Vagina (tissue), 2 donors: ENCODE data around the gene LIFR.

ENCODE experiments used
- POLR2A ChIP-seq, 2 donors: fragments of 450-650 bp; IDR thresholded peaks; one replicate each; pipeline ENCODE4 v1.6.1; 2017; ENCODE audit warnings: antibody characterized with exemption in 2 of 2, mild to moderate bottlenecking in 2 of 2, moderate library complexity in 2 of 2
- POLR2AphosphoS5 ChIP-seq, 2 donors: sonication (generic); formaldehyde crosslinking; IDR thresholded peaks; one replicate each; pipeline ENCODE4 v1.9.0; 2017; ENCODE audit warnings: antibody characterized with exemption in 2 of 2, mild to moderate bottlenecking in 2 of 2, low read depth in 1 of 2; ENCODE audit not compliant: insufficient read depth in 1 of 2
- TF ChIP-seq, protein P1 (sequence below), 3 experiments: fragments of 450-650 bp in 2 of 3; fragments of 200-600 bp in 1 of 3; sonication (generic) in 1 of 3; IDR thresholded peaks; one replicate each; pipeline ENCODE4 v1.5.1; 2017 to 2019; ENCODE audit warnings: antibody characterized with exemption in 3 of 3, mild to moderate bottlenecking in 2 of 3, moderate library complexity in 2 of 3

DNA sequence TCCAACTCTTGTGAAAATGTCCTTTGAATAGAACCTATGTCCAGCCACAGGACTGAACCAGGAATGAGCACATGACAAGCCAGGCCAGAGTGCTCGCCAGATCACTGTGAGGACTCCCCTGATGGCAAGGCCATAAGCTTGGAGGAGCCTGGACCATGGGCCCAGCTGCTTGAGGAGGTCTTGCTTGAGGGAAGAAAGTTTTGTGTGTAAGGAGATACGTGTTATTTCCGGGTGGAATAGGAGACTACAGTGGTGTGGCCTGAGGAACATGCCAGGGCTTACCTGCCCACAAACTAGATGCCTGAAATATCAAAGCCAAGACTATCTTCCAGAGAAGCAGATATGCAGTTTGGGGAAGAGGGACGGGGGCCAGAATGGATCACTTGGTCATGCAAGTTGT is 84.7 kb downstream of the LIFR start:
- TF ChIP-seq, protein P1, sequence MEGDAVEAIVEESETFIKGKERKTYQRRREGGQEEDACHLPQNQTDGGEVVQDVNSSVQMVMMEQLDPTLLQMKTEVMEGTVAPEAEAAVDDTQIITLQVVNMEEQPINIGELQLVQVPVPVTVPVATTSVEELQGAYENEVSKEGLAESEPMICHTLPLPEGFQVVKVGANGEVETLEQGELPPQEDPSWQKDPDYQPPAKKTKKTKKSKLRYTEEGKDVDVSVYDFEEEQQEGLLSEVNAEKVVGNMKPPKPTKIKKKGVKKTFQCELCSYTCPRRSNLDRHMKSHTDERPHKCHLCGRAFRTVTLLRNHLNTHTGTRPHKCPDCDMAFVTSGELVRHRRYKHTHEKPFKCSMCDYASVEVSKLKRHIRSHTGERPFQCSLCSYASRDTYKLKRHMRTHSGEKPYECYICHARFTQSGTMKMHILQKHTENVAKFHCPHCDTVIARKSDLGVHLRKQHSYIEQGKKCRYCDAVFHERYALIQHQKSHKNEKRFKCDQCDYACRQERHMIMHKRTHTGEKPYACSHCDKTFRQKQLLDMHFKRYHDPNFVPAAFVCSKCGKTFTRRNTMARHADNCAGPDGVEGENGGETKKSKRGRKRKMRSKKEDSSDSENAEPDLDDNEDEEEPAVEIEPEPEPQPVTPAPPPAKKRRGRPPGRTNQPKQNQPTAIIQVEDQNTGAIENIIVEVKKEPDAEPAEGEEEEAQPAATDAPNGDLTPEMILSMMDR (IDR thresholded peaks at IDR 0.05): no peak
- no peak for TF ChIP-seq POLR2AphosphoS5 (IDR thresholded peaks at IDR 0.05; ENCODE audit: insufficient read depth in 1 of 2, low read depth in 1 of 2)
- no peak for TF ChIP-seq POLR2A (IDR thresholded peaks at IDR 0.05)
